Measurements from ENCODE around the gene DEGS2.

Gene DEGS2

GRCh38 chr14:100105357-100106169 lies 53.9 kb downstream of the DEGS2 start:
- Histone ChIP-seq H3K27ac (ENCODE audit: low read depth in 2 of 2, low read length in 2 of 2) (no peak overlapping the region), H3K36me3 (ENCODE audit: control insufficient read depth in 2 of 2, insufficient read depth in 2 of 2, low read length in 2 of 2) (peaks cover 0 to 2% of the 10 kb centered on the region in 2 donors), H3K9me3 (ENCODE audit: control insufficient read depth in 2 of 2, low read length in 2 of 2) (no peaks in the 10 kb centered on the region), H3K27me3 (ENCODE audit: control insufficient read depth in 2 of 2, insufficient read depth in 2 of 2, low read length in 2 of 2) (no peaks in the 10 kb centered on the region), H3K4me3 (ENCODE audit: low read length in 2 of 2) (no peak overlapping the region), H3K4me1 (ENCODE audit: control insufficient read depth in 2 of 2, insufficient read depth in 2 of 2, low read length in 2 of 2) (peaks cover 8 to 25% of the 10 kb centered on the region in 2 donors), H3K9ac (ENCODE audit: low read depth in 1 of 2, low read length in 2 of 2) (no peak overlapping the region)

GRCh38 chr14:100104523-100105300 lies 54.7 kb downstream of the DEGS2 start:
- no peaks in the 10 kb centered on the region for H3K9me3 ChIP-seq (ENCODE audit: control insufficient read depth in 2 of 2, low read length in 2 of 2)
- H3K27me3 ChIP-seq (ENCODE audit: control insufficient read depth in 2 of 2, insufficient read depth in 2 of 2, low read length in 2 of 2) = no peaks in the 10 kb centered on the region
- no peak overlapping the region for H3K9ac ChIP-seq (ENCODE audit: low read depth in 1 of 2, low read length in 2 of 2)
- no peak overlapping the region for H3K27ac ChIP-seq (ENCODE audit: low read depth in 2 of 2, low read length in 2 of 2)
- H3K4me3 ChIP-seq (ENCODE audit: low read length in 2 of 2) = no peak overlapping the region
- peaks cover 8 to 25% of the 10 kb centered on the region in 2 donors for H3K4me1 ChIP-seq (ENCODE audit: control insufficient read depth in 2 of 2, insufficient read depth in 2 of 2, low read length in 2 of 2)
- H3K36me3 ChIP-seq (ENCODE audit: control insufficient read depth in 2 of 2, insufficient read depth in 2 of 2, low read length in 2 of 2) = peaks cover 0 to 1% of the 10 kb centered on the region in 2 donors

- Histone ChIP-seq H3K9me3 (ENCODE audit: control insufficient read depth in 2 of 2, low read length in 2 of 2) (no peaks in the 10 kb centered on the region), H3K4me1 (ENCODE audit: control insufficient read depth in 2 of 2, insufficient read depth in 2 of 2, low read length in 2 of 2) (peaks cover 8 to 25% of the 10 kb centered on the region in 2 donors), H3K9ac (ENCODE audit: low read depth in 1 of 2, low read length in 2 of 2) (peak overlapping the region in 1 of 2 donors; percentile 15), H3K27ac (ENCODE audit: low read depth in 2 of 2, low read length in 2 of 2) (no peak overlapping the region), H3K36me3 (ENCODE audit: control insufficient read depth in 2 of 2, insufficient read depth in 2 of 2, low read length in 2 of 2) (no peaks in the 10 kb centered on the region), H3K27me3 (ENCODE audit: control insufficient read depth in 2 of 2, insufficient read depth in 2 of 2, low read length in 2 of 2) (no peaks in the 10 kb centered on the region), H3K4me3 (ENCODE audit: low read length in 2 of 2) (no peak overlapping the region)
Observed at GRCh38 chr14:100104006-100104352, 55.5 kb downstream of the DEGS2 start.

GRCh38 chr14:100103250-100104005 lies 56.0 kb downstream of the DEGS2 start:
- H3K4me3 ChIP-seq (ENCODE audit: low read length in 2 of 2) = no peak overlapping the region
- H3K4me1 ChIP-seq (ENCODE audit: control insufficient read depth in 2 of 2, insufficient read depth in 2 of 2, low read length in 2 of 2) = peaks cover 8 to 23% of the 10 kb centered on the region in 2 donors
- H3K9ac ChIP-seq (ENCODE audit: low read depth in 1 of 2, low read length in 2 of 2) = peak overlapping the region in 1 of 2 donors; percentile 15
- H3K9me3 ChIP-seq (ENCODE audit: control insufficient read depth in 2 of 2, low read length in 2 of 2) = no peaks in the 10 kb centered on the region
- H3K27ac ChIP-seq (ENCODE audit: low read depth in 2 of 2, low read length in 2 of 2) = peak overlapping the region in 1 of 2 donors; percentile 5
- no peaks in the 10 kb centered on the region for H3K36me3 ChIP-seq (ENCODE audit: control insufficient read depth in 2 of 2, insufficient read depth in 2 of 2, low read length in 2 of 2)
- no peaks in the 10 kb centered on the region for H3K27me3 ChIP-seq (ENCODE audit: control insufficient read depth in 2 of 2, insufficient read depth in 2 of 2, low read length in 2 of 2)

- no peaks in the 10 kb centered on the region for H3K27me3 ChIP-seq (ENCODE audit: control insufficient read depth in 2 of 2, insufficient read depth in 2 of 2, low read length in 2 of 2)
- H3K4me1 ChIP-seq (ENCODE audit: control insufficient read depth in 2 of 2, insufficient read depth in 2 of 2, low read length in 2 of 2) = peaks cover 6 to 17% of the 10 kb centered on the region in 2 donors
- no peak overlapping the region for H3K4me3 ChIP-seq (ENCODE audit: low read length in 2 of 2)
- H3K27ac ChIP-seq (ENCODE audit: low read depth in 2 of 2, low read length in 2 of 2) = no peak overlapping the region
- no peaks in the 10 kb centered on the region for H3K9me3 ChIP-seq (ENCODE audit: control insufficient read depth in 2 of 2, low read length in 2 of 2)
- H3K36me3 ChIP-seq (ENCODE audit: control insufficient read depth in 2 of 2, insufficient read depth in 2 of 2, low read length in 2 of 2) = peaks cover 3 to 6% of the 10 kb centered on the region in 2 donors
- H3K9ac ChIP-seq (ENCODE audit: low read depth in 1 of 2, low read length in 2 of 2) = no peak overlapping the region
Observed at GRCh38 chr14:100102156-100102785, 57.2 kb downstream of the DEGS2 start.

GRCh38 chr14:100100032-100100703 lies 59.3 kb downstream of the DEGS2 start:
- Histone ChIP-seq H3K4me1 (ENCODE audit: control insufficient read depth in 2 of 2, insufficient read depth in 2 of 2, low read length in 2 of 2) (peaks cover 6 to 8% of the 10 kb centered on the region in 2 donors), H3K9ac (ENCODE audit: low read depth in 1 of 2, low read length in 2 of 2) (no peak overlapping the region), H3K36me3 (ENCODE audit: control insufficient read depth in 2 of 2, insufficient read depth in 2 of 2, low read length in 2 of 2) (peaks cover 3 to 6% of the 10 kb centered on the region in 2 donors), H3K27ac (ENCODE audit: low read depth in 2 of 2, low read length in 2 of 2) (no peak overlapping the region), H3K9me3 (ENCODE audit: control insufficient read depth in 2 of 2, low read length in 2 of 2) (no peaks in the 10 kb centered on the region), H3K4me3 (ENCODE audit: low read length in 2 of 2) (no peak overlapping the region), H3K27me3 (ENCODE audit: control insufficient read depth in 2 of 2, insufficient read depth in 2 of 2, low read length in 2 of 2) (no peaks in the 10 kb centered on the region)

GRCh38 chr14:100098171-100098570 lies 61.3 kb downstream of the DEGS2 start:
- Histone ChIP-seq H3K36me3 (ENCODE audit: control insufficient read depth in 2 of 2, insufficient read depth in 2 of 2, low read length in 2 of 2) (peaks cover 3 to 6% of the 10 kb centered on the region in 2 donors), H3K9me3 (ENCODE audit: control insufficient read depth in 2 of 2, low read length in 2 of 2) (no peaks in the 10 kb centered on the region)

GRCh38 chr14:100096656-100097055 lies 62.8 kb downstream of the DEGS2 start:
- peaks cover 3 to 6% of the 10 kb centered on the region in 2 donors for H3K36me3 ChIP-seq (ENCODE audit: control insufficient read depth in 2 of 2, insufficient read depth in 2 of 2, low read length in 2 of 2)
- H3K4me1 ChIP-seq (ENCODE audit: control insufficient read depth in 2 of 2, insufficient read depth in 2 of 2, low read length in 2 of 2) = no peaks in the 10 kb centered on the region
- H3K9ac ChIP-seq (ENCODE audit: low read depth in 1 of 2, low read length in 2 of 2) = no peak overlapping the region
- no peaks in the 10 kb centered on the region for H3K27me3 ChIP-seq (ENCODE audit: control insufficient read depth in 2 of 2, insufficient read depth in 2 of 2, low read length in 2 of 2)
- no peak overlapping the region for H3K27ac ChIP-seq (ENCODE audit: low read depth in 2 of 2, low read length in 2 of 2)
- no peaks in the 10 kb centered on the region for H3K9me3 ChIP-seq (ENCODE audit: control insufficient read depth in 2 of 2, low read length in 2 of 2)
- no peak overlapping the region for H3K4me3 ChIP-seq (ENCODE audit: low read length in 2 of 2)

More at GRCh38 chr14:100098171-100098570, 61.3 kb downstream of the DEGS2 start:
- Histone ChIP-seq H3K4me3 (ENCODE audit: low read length in 2 of 2) (no peak overlapping the region), H3K9ac (ENCODE audit: low read depth in 1 of 2, low read length in 2 of 2) (no peak overlapping the region), H3K27me3 (ENCODE audit: control insufficient read depth in 2 of 2, insufficient read depth in 2 of 2, low read length in 2 of 2) (no peaks in the 10 kb centered on the region), H3K27ac (ENCODE audit: low read depth in 2 of 2, low read length in 2 of 2) (no peak overlapping the region), H3K4me1 (ENCODE audit: control insufficient read depth in 2 of 2, insufficient read depth in 2 of 2, low read length in 2 of 2) (peaks cover 0 to under 1% of the 10 kb centered on the region in 2 donors)

Data from mucosa of rectum (tissue), 2 donors.